Posterior vena cava (tissue), 2 donors: Measurements from ENCODE around the gene PPP2R3B. TPM values are rescaled to one million over a fixed set of nuclear protein-coding genes. Genes with fewer than 3 reads are reported as not detected.
"Not testable (repeated sequence)": the region's sequence is repeated elsewhere in the genome, so short reads cannot be mapped to it uniquely, and the experiment has no call there.

Experiments used
- DNase-seq: peaks from one replicate; pipeline ENCODE4 v3.0.0-alpha.2; 2020; ENCODE audit warnings: low spot score
- intact Hi-C, 2 donors: fragments of 100-400 bp; cut with DNase I; formaldehyde crosslinking; loops; one replicate each; pipeline versions ENCODE4 v1.14.1 to v1.14.2; 2022 to 2023
- long read RNA-seq, 2 donors: library from polyadenylated mRNA; unstranded; transcript quantifications; one replicate each; pipeline ENCODE4 v2.0.0, GENCODE V29; 2020 to 2021
- total RNA-seq, 2 donors: library from RNA; stranded (reverse); fragmentation: NEBNext Ultra II Directional; extraction: Animal tissue kit (Norgen Biotek cat#: 25700); gene quantifications; one replicate each; pipeline ENCODE4 v1.2.1, GENCODE V29; 2021
- donor health status: DM: yes; HTN: yes; CAD: no.
- donor health status: DM: yes; HTN: yes; CAD: no.

Gene PPP2R3B
- 10 to 100 TPM; 17.9 to 23.4 TPM for total RNA-seq
- long read RNA-seq, donor 1, partial matches to known transcripts: 0 of 19 reads
- long read RNA-seq, donor 1, other reads (novel, unspliced or antisense): 16 of 19 reads
- long read RNA-seq, donor 2, partial matches to known transcripts: 7 of 18 reads
- long read RNA-seq, donor 2, other reads (novel, unspliced or antisense): 9 of 18 reads

GRCh38 chrX:386768-387575 is at the start of gene PPP2R3B:
TSS of gene PPP2R3B (minus strand) at chrX:386907. CDS start at chrX:386691, 216 bp downstream.
- intact Hi-C loops: no loop called here
- DNase-seq: peak; percentile 100

- intact Hi-C loops: loop anchor here in 1 of 2 donors (2.0 kb wide), 1 partner anchor 67 kb away; no protein-coding TSS in a partner anchor
- peak; percentile 52 for DNase-seq
These were observed 48.9 kb upstream of the PPP2R3B start for GRCh38 chrX:435536-436122.

- intact Hi-C loops: loop anchor here in 1 of 2 donors (2.0 kb wide), 1 partner anchor 68 kb away; no protein-coding TSS in a partner anchor
- DNase-seq: peak; percentile 58
These were observed 48.2 kb upstream of the PPP2R3B start for GRCh38 chrX:434946-435345.

GRCh38 chrX:433771-434170 is 47.1 kb upstream of the PPP2R3B start:
- intact Hi-C loops: loop anchor here in 1 of 2 donors (2.0 kb wide), 1 partner anchor 69 kb away; no protein-coding TSS in a partner anchor
- peak; percentile 75 for DNase-seq

GRCh38 chrX:432666-433065 is 46.0 kb upstream of the PPP2R3B start:
- intact Hi-C loops: not testable (repeated sequence)
- peak; percentile 57 for DNase-seq

GRCh38 chrX:431492-432111 is 44.9 kb upstream of the PPP2R3B start:
- DNase-seq: no peak
- intact Hi-C loops: no loop called here

- intact Hi-C loops: no loop called here
- peak; percentile 64 for DNase-seq
These were observed 44.3 kb upstream of the PPP2R3B start for GRCh38 chrX:431056-431455.

GRCh38 chrX:429266-429825 is 42.6 kb upstream of the PPP2R3B start:
- peak; percentile 44 for DNase-seq
- intact Hi-C loops: no loop called here

- DNase-seq: peak; percentile 82
- intact Hi-C loops: no loop called here
These were observed 41.4 kb upstream of the PPP2R3B start for GRCh38 chrX:427812-428725.

GRCh38 chrX:426881-427280 is 40.2 kb upstream of the PPP2R3B start:
- intact Hi-C loops: no loop called here
- DNase-seq: no peak

- no peak for DNase-seq
- intact Hi-C loops: no loop called here
These were observed 38.3 kb upstream of the PPP2R3B start for GRCh38 chrX:425056-425455.

- no peak for DNase-seq
- intact Hi-C loops: no loop called here
These were observed 35.1 kb upstream of the PPP2R3B start for GRCh38 chrX:421646-422391.

- DNase-seq: no peak
- intact Hi-C loops: no loop called here
These were observed 34.0 kb upstream of the PPP2R3B start for GRCh38 chrX:420496-421223.

- intact Hi-C loops: no loop called here
- no peak for DNase-seq
These were observed 32.4 kb upstream of the PPP2R3B start for GRCh38 chrX:418927-419729.

GRCh38 chrX:415498-415897 is 28.8 kb upstream of the PPP2R3B start:
- intact Hi-C loops: not testable (repeated sequence)

More at GRCh38 chrX:415498-415897, 28.8 kb upstream of the PPP2R3B start:
- not testable (repeated sequence) for DNase-seq
